T-cell (primary cell): ENCODE results near the gene ARID5B. TPM values are rescaled to one million over a fixed set of nuclear protein-coding genes. Genes with fewer than 3 reads are reported as not detected.

Experiments used
- ATAC-seq, 4 experiments: fragments of 200-7000 bp in 3 of 4; fragments of 150-1000 bp in 1 of 4; cut with Tn5 transposase; replicated peaks in 1 of 4; 1 replicate in 3 of 4; 2 replicates in 1 of 4; pipeline ENCODE4 v1.10.0; 2021; ENCODE audit warnings: moderate library complexity in 3 of 4, mild to moderate bottlenecking in 2 of 4, moderate number of reproducible peaks in 1 of 4
- CTCF ChIA-PET, 2 donors: fragments of 300-600 bp; sonication (Branson Sonifier 250); formaldehyde crosslinking; loops; one replicate each; lab custom pipeline; 2022; ENCODE audit warnings: antibody characterized with exemption in 2 of 2; lab: Charles Lee
- POLR2A ChIA-PET, 2 donors: fragments of 300-600 bp; sonication (Branson Sonifier 250); formaldehyde crosslinking; loops; one replicate each; lab custom pipeline; 2022; ENCODE audit warnings: antibody characterized with exemption in 2 of 2; lab: Charles Lee
- DNase-seq, 35 experiments: peaks; one replicate each; pipeline versions ENCODE4 v3.0.0 to v3.0.0-alpha.2; 2013 to 2023
- H3K27ac ChIP-seq: one replicate; pipeline ENCODE4 v1.5.1; 2013; ENCODE audit warnings: low read length
- H3K27me3 ChIP-seq, 2 experiments: replicated peaks in 1 of 2; 1 replicate in 1 of 2; 2 replicates in 1 of 2; pipeline versions ENCODE4 v1.6.1 to v1.7.0; 2013; ENCODE audit warnings: low read length in 1 of 2, mixed read lengths in 1 of 2; ENCODE audit not compliant: control insufficient read depth in 2 of 2, insufficient read depth in 2 of 2; ENCODE audit errors: extremely low read depth in 1 of 2
- H3K36me3 ChIP-seq, 2 donors: 1 replicate in 1 of 2; 2 replicates in 1 of 2; pipeline versions ENCODE4 v1.6.1 to v1.7.0; 2013; ENCODE audit warnings: low read length in 1 of 2; ENCODE audit not compliant: control insufficient read depth in 2 of 2, insufficient read depth in 1 of 2; ENCODE audit errors: extremely low read depth in 1 of 2
- H3K4me1 ChIP-seq, 2 experiments: 1 replicate in 1 of 2; 2 replicates in 1 of 2; pipeline versions ENCODE4 v1.6.1 to v1.7.0; 2013; ENCODE audit warnings: low read length in 2 of 2, mixed read lengths in 1 of 2; ENCODE audit not compliant: insufficient read depth in 2 of 2, control insufficient read depth in 1 of 2; ENCODE audit errors: extremely low read depth in 1 of 2
- H3K4me3 ChIP-seq, 2 donors: 1 replicate in 1 of 2; 2 replicates in 1 of 2; pipeline versions ENCODE4 v1.5.1 to v1.7.0; 2013; ENCODE audit warnings: mild to moderate bottlenecking in 2 of 2, low read length in 1 of 2, moderate library complexity in 1 of 2; ENCODE audit not compliant: control insufficient read depth in 1 of 2; ENCODE audit errors: extremely low read depth in 1 of 2
- H3K9me3 ChIP-seq: 2 replicates; pipeline ENCODE4 v1.7.0; 2013
- H3K27ac Mint-ChIP-seq, 2 donors: one replicate each; pipeline ENCODE4 v1.8.0; 2020 to 2021; ENCODE audit warnings: mild to moderate bottlenecking in 2 of 2, mixed read lengths in 2 of 2
- H3K27me3 Mint-ChIP-seq, 2 donors: one replicate each; pipeline ENCODE4 v1.8.0; 2021 to 2022; ENCODE audit warnings: mixed read lengths in 2 of 2
- H3K36me3 Mint-ChIP-seq: one replicate; pipeline ENCODE4 v1.8.0; 2021; ENCODE audit warnings: mixed read lengths
- H3K4me1 Mint-ChIP-seq, 3 donors: one replicate each; pipeline ENCODE4 v1.8.0; 2020 to 2022; ENCODE audit warnings: mixed read lengths in 3 of 3, mild to moderate bottlenecking in 1 of 3
- H3K4me3 Mint-ChIP-seq, 3 donors: one replicate each; pipeline ENCODE4 v1.8.0; 2020 to 2022; ENCODE audit warnings: mild to moderate bottlenecking in 3 of 3, mixed read lengths in 3 of 3, moderate library complexity in 3 of 3
- H3K9me3 Mint-ChIP-seq, 3 donors: one replicate each; pipeline ENCODE4 v1.8.0; 2020 to 2022; ENCODE audit warnings: mixed read lengths in 3 of 3
- WGBS: methylation state at CpG from one replicate; pipeline ENCODE4 v1.1.5; 2013; ENCODE audit warnings: missing lambda C conversion rate; ENCODE audit not compliant: insufficient coverage; 5-methylcytosine and 5-hydroxymethylcytosine counted together
- total RNA-seq, 35 experiments: library from RNA in 6 of 35; stranded (reverse) in 6 of 35; fragments of 120-200 nt in 1 of 35; gene quantifications; one replicate each; pipeline versions ENCODE4 v1.2.1 to v1.2.4 and lab custom pipeline; 2013 to 2026

Gene ARID5B
- total RNA-seq, 5 donors from 2014 or later (not counting 1 experiment from before 2014, with no cell fraction given): 34.0 to 75.5 (median 42.5) TPM

- no peaks in the 10 kb centered on the region for H3K36me3 Mint-ChIP-seq
- CTCF ChIA-PET: interaction anchor here in 1 of 2 donors (0.6 kb wide), 1 partner anchor 219 kb away, joined by 3 read pairs; no protein-coding TSS in a partner anchor
- no peak for ATAC-seq
Observed at GRCh38 chr10:62115321-62115720, 213.8 kb downstream of the ARID5B start.

GRCh38 chr10:62115842-62116241 lies 214.3 kb downstream of the ARID5B start:
- H3K4me1 ChIP-seq: no peaks in the 10 kb centered on the region
- no peaks in the 10 kb centered on the region for H3K9me3 ChIP-seq
- Mint-ChIP-seq H3K4me3 (no peak overlapping the region), H3K9me3 (no peaks in the 10 kb centered on the region), H3K27me3 (no peaks in the 10 kb centered on the region), H3K27ac (no peak overlapping the region), H3K4me1 (peaks cover 8 to 22% (median 12%) of the 10 kb centered on the region in 3 donors), H3K36me3 (no peaks in the 10 kb centered on the region)
- H3K27me3 ChIP-seq: no peaks in the 10 kb centered on the region
- ChIA-PET CTCF (no interaction called here), POLR2A (interaction anchor here in 1 of 2 donors (0.6 kb wide), 1 partner anchor 76 kb away, joined by 3 read pairs; no protein-coding TSS in a partner anchor)
- no peaks in the 10 kb centered on the region for H3K36me3 ChIP-seq
- H3K27ac ChIP-seq: no peak overlapping the region
- ATAC-seq (no peak), DNase-seq (no peak)
- H3K4me3 ChIP-seq: no peak overlapping the region
- no CpG with 5 or more reads among the region's 5 CpGs for WGBS

More at GRCh38 chr10:62115321-62115720, 213.8 kb downstream of the ARID5B start:
- POLR2A ChIA-PET: interaction anchor here in 1 of 2 donors (0.6 kb wide), 2 partner anchors 77 to 216 kb away, joined by 3 read pairs; no protein-coding TSS in a partner anchor
- no CpG with 5 or more reads among the region's 4 CpGs for WGBS
- H3K36me3 ChIP-seq: no peaks in the 10 kb centered on the region
- Mint-ChIP-seq H3K27ac (no peak overlapping the region), H3K4me1 (peaks cover 11 to 25% (median 15%) of the 10 kb centered on the region in 3 donors), H3K4me3 (no peak overlapping the region), H3K27me3 (no peaks in the 10 kb centered on the region), H3K9me3 (no peaks in the 10 kb centered on the region)
- H3K4me3 ChIP-seq: no peak overlapping the region
- no peak for DNase-seq
- no peak overlapping the region for H3K27ac ChIP-seq
- no peaks in the 10 kb centered on the region for H3K9me3 ChIP-seq
- no peaks in the 10 kb centered on the region for H3K4me1 ChIP-seq
- H3K27me3 ChIP-seq: no peaks in the 10 kb centered on the region

- Mint-ChIP-seq H3K4me1 (peaks cover 14 to 24% (median 21%) of the 10 kb centered on the region in 3 donors), H3K27ac (no peak overlapping the region), H3K9me3 (no peaks in the 10 kb centered on the region), H3K4me3 (no peak overlapping the region), H3K27me3 (no peaks in the 10 kb centered on the region), H3K36me3 (no peaks in the 10 kb centered on the region)
- ATAC-seq: no peak
- no peak for DNase-seq
- no CpG with 5 or more reads among the region's 6 CpGs for WGBS
- ChIA-PET CTCF (interaction anchor here in 1 of 2 donors (0.6 kb wide), 1 partner anchor 47 kb away, joined by 3 read pairs; no protein-coding TSS in a partner anchor), POLR2A (interaction anchor here in 1 of 2 donors (0.6 kb wide), 1 partner anchor 323 kb away, joined by 5 read pairs; no protein-coding TSS in a partner anchor)
- Histone ChIP-seq H3K4me3 (no peak overlapping the region), H3K27me3 (no peaks in the 10 kb centered on the region), H3K36me3 (no peaks in the 10 kb centered on the region), H3K4me1 (no peaks in the 10 kb centered on the region), H3K27ac (no peak overlapping the region), H3K9me3 (no peaks in the 10 kb centered on the region)
Observed at GRCh38 chr10:62116896-62117295, 215.4 kb downstream of the ARID5B start.

- no peaks in the 10 kb centered on the region for H3K4me1 ChIP-seq
- Mint-ChIP-seq H3K27me3 (no peaks in the 10 kb centered on the region), H3K4me1 (peaks cover 14 to 26% (median 15%) of the 10 kb centered on the region in 3 donors), H3K36me3 (peaks cover 6% of the 10 kb centered on the region), H3K4me3 (no peak overlapping the region), H3K9me3 (peaks cover 11 to 21% (median 11%) of the 10 kb centered on the region in 3 donors), H3K27ac (peak overlapping the region; percentile 8 to 55)
- ChIA-PET CTCF (no interaction called here), POLR2A (no interaction called here)
- H3K4me3 ChIP-seq: no peak overlapping the region
- ATAC-seq: peak in 1 of 4 experiments; percentile 56
- H3K27me3 ChIP-seq: no peaks in the 10 kb centered on the region
- no peak overlapping the region for H3K27ac ChIP-seq
- DNase-seq: no peak
- no peaks in the 10 kb centered on the region for H3K9me3 ChIP-seq
- WGBS: no CpG with 5 or more reads among the region's 1 CpG
- H3K36me3 ChIP-seq: no peaks in the 10 kb centered on the region
Observed at GRCh38 chr10:62121187-62121530, 219.7 kb downstream of the ARID5B start.

- H3K9me3 Mint-ChIP-seq: peaks cover 10 to 21% (median 14%) of the 10 kb centered on the region in 3 donors
- POLR2A ChIA-PET: no interaction called here
- Histone ChIP-seq H3K36me3 (no peaks in the 10 kb centered on the region), H3K4me3 (no peak overlapping the region), H3K4me1 (peaks cover 0 to 2% of the 10 kb centered on the region in 2 experiments), H3K27me3 (no peaks in the 10 kb centered on the region), H3K9me3 (no peaks in the 10 kb centered on the region), H3K27ac (no peak overlapping the region)
- WGBS: 100% methylated on average over 1 of the region's 2 CpGs
- H3K36me3 Mint-ChIP-seq: peaks cover 3% of the 10 kb centered on the region
- no peak overlapping the region for H3K4me3 Mint-ChIP-seq
- no peak for DNase-seq
- no peaks in the 10 kb centered on the region for H3K27me3 Mint-ChIP-seq
- H3K4me1 Mint-ChIP-seq: peaks cover 5 to 17% (median 7%) of the 10 kb centered on the region in 3 donors
- CTCF ChIA-PET: no interaction called here
- H3K27ac Mint-ChIP-seq: no peak overlapping the region
- ATAC-seq: no peak
Observed at GRCh38 chr10:62127975-62128374, 226.5 kb downstream of the ARID5B start.

GRCh38 chr10:62130948-62131347 lies 229.4 kb downstream of the ARID5B start:
- H3K4me1 Mint-ChIP-seq: peaks cover 5 to 17% (median 8%) of the 10 kb centered on the region in 3 donors
- H3K9me3 Mint-ChIP-seq: peaks cover 7 to 11% (median 8%) of the 10 kb centered on the region in 3 donors
- no peaks in the 10 kb centered on the region for H3K27me3 Mint-ChIP-seq
- no peaks in the 10 kb centered on the region for H3K27me3 ChIP-seq
- no peak overlapping the region for H3K4me3 ChIP-seq
- 100% methylated on average over 1 of the region's 3 CpGs for WGBS
- H3K27ac Mint-ChIP-seq: no peak overlapping the region
- H3K4me1 ChIP-seq: peaks cover 0 to 2% of the 10 kb centered on the region in 2 experiments
- H3K4me3 Mint-ChIP-seq: no peak overlapping the region
- ChIA-PET POLR2A (no interaction called here), CTCF (no interaction called here)
- no peak for ATAC-seq
- no peaks in the 10 kb centered on the region for H3K9me3 ChIP-seq
- H3K36me3 Mint-ChIP-seq: peaks cover 3% of the 10 kb centered on the region
- DNase-seq: no peak
- no peaks in the 10 kb centered on the region for H3K36me3 ChIP-seq
- H3K27ac ChIP-seq: no peak overlapping the region
